Measurements from ENCODE around the gene MDM2. TPM values are rescaled to one million over a fixed set of nuclear protein-coding genes. Genes with fewer than 3 reads are reported as not detected.
A peak's percentile ranks its signal among the peaks of the same experiment; 100 is the strongest.

Gene MDM2
- total and polyA plus RNA-seq, 2 of the 13 experiments (the other 11 are each of a cell fraction or from before 2014, with no cell fraction given) = 29.3 to 314 TPM

DNA sequence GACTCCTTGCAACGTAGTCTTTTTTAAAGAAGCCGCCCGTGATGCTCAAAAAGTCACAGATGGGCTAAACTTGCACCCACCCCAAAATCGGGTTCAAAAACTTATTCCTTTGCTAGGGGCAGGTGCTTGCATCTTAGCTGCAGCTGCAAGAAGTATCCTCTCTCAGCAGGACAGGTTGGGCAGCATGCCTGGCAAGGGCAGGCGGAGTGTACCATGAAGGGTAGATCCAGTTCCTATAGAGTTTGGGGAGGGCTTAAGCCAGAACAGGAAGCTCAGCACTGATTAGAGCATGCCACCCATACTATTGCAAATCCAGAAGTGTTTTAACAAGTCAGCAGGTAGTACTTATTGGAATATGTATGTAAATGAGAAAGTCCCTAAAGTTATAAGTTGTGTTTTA, 76.3 kb downstream of the MDM2 start:
- TF ChIP-seq, protein P1, sequence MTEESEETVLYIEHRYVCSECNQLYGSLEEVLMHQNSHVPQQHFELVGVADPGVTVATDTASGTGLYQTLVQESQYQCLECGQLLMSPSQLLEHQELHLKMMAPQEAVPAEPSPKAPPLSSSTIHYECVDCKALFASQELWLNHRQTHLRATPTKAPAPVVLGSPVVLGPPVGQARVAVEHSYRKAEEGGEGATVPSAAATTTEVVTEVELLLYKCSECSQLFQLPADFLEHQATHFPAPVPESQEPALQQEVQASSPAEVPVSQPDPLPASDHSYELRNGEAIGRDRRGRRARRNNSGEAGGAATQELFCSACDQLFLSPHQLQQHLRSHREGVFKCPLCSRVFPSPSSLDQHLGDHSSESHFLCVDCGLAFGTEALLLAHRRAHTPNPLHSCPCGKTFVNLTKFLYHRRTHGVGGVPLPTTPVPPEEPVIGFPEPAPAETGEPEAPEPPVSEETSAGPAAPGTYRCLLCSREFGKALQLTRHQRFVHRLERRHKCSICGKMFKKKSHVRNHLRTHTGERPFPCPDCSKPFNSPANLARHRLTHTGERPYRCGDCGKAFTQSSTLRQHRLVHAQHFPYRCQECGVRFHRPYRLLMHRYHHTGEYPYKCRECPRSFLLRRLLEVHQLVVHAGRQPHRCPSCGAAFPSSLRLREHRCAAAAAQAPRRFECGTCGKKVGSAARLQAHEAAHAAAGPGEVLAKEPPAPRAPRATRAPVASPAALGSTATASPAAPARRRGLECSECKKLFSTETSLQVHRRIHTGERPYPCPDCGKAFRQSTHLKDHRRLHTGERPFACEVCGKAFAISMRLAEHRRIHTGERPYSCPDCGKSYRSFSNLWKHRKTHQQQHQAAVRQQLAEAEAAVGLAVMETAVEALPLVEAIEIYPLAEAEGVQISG (CRISPR knock-in tag; IDR thresholded peaks at IDR 0.05) = no peak
- no peak overlapping the region for H2AFZ ChIP-seq (ENCODE audit: low read length)
- H3K79me2 ChIP-seq (ENCODE audit: insufficient read depth, low read length) = no peaks in the 10 kb centered on the region
- no peak overlapping the region for H3K4me3 ChIP-seq (replicated peaks in 1 of 3; ENCODE audit: insufficient read depth in 1 of 3, low read depth in 2 of 3, low read length in 3 of 3)
- H4K20me1 ChIP-seq (ENCODE audit: insufficient read depth, low read length) = no peaks in the 10 kb centered on the region
- no TSS peak for BruUV-seq (replicated peaks)
- peak; percentile 39; the same call in 1 of the 3 replicates for ATAC-seq
- 64% methylated on average over 5 of the region's 5 CpGs for WGBS (ENCODE audit: low lambda C conversion rate)
- intact Hi-C loops (cut with micrococcal nuclease; ENCODE audit: unreplicated experiment) = no loop called here
- peaks cover 6% of the 10 kb centered on the region for H3K4me1 ChIP-seq (ENCODE audit: insufficient read depth, low read length)
- H3K9me3 ChIP-seq (ENCODE audit: low read length) = no peaks in the 10 kb centered on the region
- in situ Hi-C loops (cut with HindIII; ENCODE audit: extremely low pct_ligation_motif_present, low pct_unique_long_range_greater_than_20kb) = no loop called here
- H3K27ac ChIP-seq (ENCODE audit: extremely low read length, insufficient read depth, low read length) = no peak overlapping the region
- no peaks in the 10 kb centered on the region for H3K27me3 ChIP-seq (ENCODE audit: control insufficient read depth in 1 of 2, insufficient read depth in 2 of 2, low read length in 2 of 2)
- H3K36me3 ChIP-seq (replicated peaks in 1 of 2; ENCODE audit: control insufficient read depth in 1 of 2, insufficient read depth in 2 of 2, low read length in 2 of 2) = no peaks in the 10 kb centered on the region
- no peak for DNase-seq (ENCODE audit: low spot score)
- CTCF ChIA-PET (ENCODE audit: low intra/inter-chr PET ratio, low total read pairs) = no interaction called here
- H3K9ac ChIP-seq (ENCODE audit: insufficient read depth, low read depth, low read length) = no peak overlapping the region
- no peak for FAIRE-seq
- POLR2A ChIA-PET = no interaction called here
- H3K4me2 ChIP-seq (ENCODE audit: low read depth, low read length) = no peak overlapping the region

DNA sequence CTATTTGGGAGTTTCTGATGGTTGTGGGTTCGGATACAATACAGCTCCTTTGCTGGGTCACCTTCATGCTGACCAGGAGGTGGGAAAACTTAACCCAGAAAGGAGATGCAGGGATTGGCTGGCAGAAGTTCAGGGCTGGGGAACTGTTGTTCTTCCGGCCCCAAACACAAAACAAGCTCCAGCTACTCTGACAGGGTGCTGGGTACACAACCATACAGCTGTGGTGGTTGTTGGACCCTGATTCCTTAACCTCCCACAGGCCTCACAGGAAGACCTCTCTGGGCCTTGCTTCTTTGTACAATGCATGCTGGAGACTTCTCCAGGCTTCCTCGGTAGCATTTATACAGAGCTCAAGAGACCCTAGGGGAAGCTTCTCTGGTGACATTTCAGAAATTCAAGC, 77.4 kb downstream of the MDM2 start:
- no peaks in the 10 kb centered on the region for H3K79me2 ChIP-seq (ENCODE audit: insufficient read depth, low read length)
- no TSS peak for BruUV-seq (replicated peaks)
- H3K36me3 ChIP-seq (replicated peaks in 1 of 2; ENCODE audit: control insufficient read depth in 1 of 2, insufficient read depth in 2 of 2, low read length in 2 of 2) = no peaks in the 10 kb centered on the region
- H4K20me1 ChIP-seq (ENCODE audit: insufficient read depth, low read length) = no peaks in the 10 kb centered on the region
- CTCF ChIA-PET (ENCODE audit: low intra/inter-chr PET ratio, low total read pairs) = no interaction called here
- H3K4me3 ChIP-seq (replicated peaks in 1 of 3; ENCODE audit: insufficient read depth in 1 of 3, low read depth in 2 of 3, low read length in 3 of 3) = no peak overlapping the region
- 52% methylated on average over 2 of the region's 3 CpGs for WGBS (ENCODE audit: low lambda C conversion rate)
- FAIRE-seq (no peak), DNase-seq (ENCODE audit: low spot score) (no peak), ATAC-seq (peak; percentile 42)
- no peaks in the 10 kb centered on the region for H3K27me3 ChIP-seq (ENCODE audit: control insufficient read depth in 1 of 2, insufficient read depth in 2 of 2, low read length in 2 of 2)
- no peak overlapping the region for H3K9ac ChIP-seq (ENCODE audit: insufficient read depth, low read depth, low read length)
- no peak overlapping the region for H3K4me2 ChIP-seq (ENCODE audit: low read depth, low read length)
- H3K9me3 ChIP-seq (ENCODE audit: low read length) = no peaks in the 10 kb centered on the region
- TF ChIP-seq ZBTB20 (CRISPR knock-in tag; IDR thresholded peaks at IDR 0.05; ENCODE audit: borderline replicate concordance, low read depth) (0 out of 2 replicates have a peak, but pooled peaks have one; percentile 25), TAF1 (CRISPR knock-in tag; IDR thresholded peaks at IDR 0.05) (no peak), MIER3 (CRISPR knock-in tag; IDR thresholded peaks at IDR 0.05; ENCODE audit: borderline replicate concordance) (no peak)
- in situ Hi-C loops (cut with HindIII; ENCODE audit: extremely low pct_ligation_motif_present, low pct_unique_long_range_greater_than_20kb) = no loop called here
- intact Hi-C loops (cut with micrococcal nuclease; ENCODE audit: unreplicated experiment) = no loop called here
- H2AFZ ChIP-seq (ENCODE audit: low read length) = no peak overlapping the region
- H3K27ac ChIP-seq (ENCODE audit: extremely low read length, insufficient read depth, low read length) = no peak overlapping the region
- H3K4me1 ChIP-seq (ENCODE audit: insufficient read depth, low read length) = peaks cover 6% of the 10 kb centered on the region
- POLR2A ChIA-PET = no interaction called here

Data from HepG2 (cell line).